22Rv1 (cell line): ENCODE data around the gene ACOT4.
"Not testable (repeated sequence)": the region's sequence is repeated elsewhere in the genome, so short reads cannot be mapped to it uniquely, and the experiment has no call there.

ENCODE experiments used
- H3K27ac ChIP-seq: fragments of 450-650 bp; 2 replicates; pipeline ENCODE4 v1.5.1; 2017
- CTCF ChIP-seq: fragments of 450-650 bp; IDR thresholded peaks from 2 replicates; pipeline ENCODE4 v1.5.1; 2017; ENCODE audit warnings: mild to moderate bottlenecking
- ZFX ChIP-seq: fragments of 450-650 bp; IDR thresholded peaks from 2 replicates; pipeline ENCODE4 v1.6.1; 2017; ENCODE audit warnings: antibody characterized with exemption, borderline replicate concordance

ACOT4 gene

DNA sequence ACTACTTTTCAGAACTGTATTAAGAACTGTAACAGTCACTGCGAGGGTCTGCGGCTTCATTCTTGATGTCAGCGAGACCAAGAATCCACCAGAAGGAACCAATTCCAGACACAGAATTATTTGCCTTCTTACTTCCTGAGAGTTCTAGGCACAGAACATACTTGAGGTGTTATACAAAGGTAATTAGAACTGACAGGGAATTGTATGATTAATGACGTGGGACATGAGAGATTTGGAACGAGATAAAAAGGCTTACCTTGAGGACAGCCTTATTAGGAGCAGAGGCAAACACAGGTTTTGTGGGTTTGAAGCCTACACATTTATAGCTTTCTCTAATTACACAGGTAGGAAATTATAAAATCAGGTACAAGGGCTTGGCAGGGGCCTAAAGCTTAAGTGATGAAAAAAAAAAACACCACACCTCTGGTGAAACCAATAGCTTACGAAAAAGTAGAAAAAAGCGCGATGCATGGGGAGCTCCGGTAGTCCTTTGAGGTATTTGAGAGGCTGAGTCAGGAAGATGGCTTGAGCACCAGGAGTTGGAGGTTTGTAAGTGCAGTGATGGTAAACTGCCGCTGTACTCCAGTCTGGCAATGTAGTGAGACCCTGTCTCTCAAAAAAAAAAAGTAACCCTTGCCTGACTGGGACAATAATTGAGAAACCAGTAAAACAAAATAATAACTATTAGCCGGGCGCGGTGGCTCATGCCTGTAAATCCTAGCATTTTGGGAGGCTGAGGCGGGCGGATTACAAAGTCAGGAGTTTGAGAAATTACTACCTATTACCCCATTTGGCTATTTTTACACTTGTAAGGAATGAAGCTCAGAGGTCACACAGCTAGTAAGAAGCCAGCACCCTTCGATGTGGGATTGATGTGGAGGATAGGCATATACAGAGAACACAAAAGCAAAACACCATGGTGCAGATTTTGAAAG is 23.5 kb upstream of the ACOT4 start:
- peak overlapping the region; percentile 84 for H3K27ac ChIP-seq
- no peak for TF ChIP-seq ZFX

DNA sequence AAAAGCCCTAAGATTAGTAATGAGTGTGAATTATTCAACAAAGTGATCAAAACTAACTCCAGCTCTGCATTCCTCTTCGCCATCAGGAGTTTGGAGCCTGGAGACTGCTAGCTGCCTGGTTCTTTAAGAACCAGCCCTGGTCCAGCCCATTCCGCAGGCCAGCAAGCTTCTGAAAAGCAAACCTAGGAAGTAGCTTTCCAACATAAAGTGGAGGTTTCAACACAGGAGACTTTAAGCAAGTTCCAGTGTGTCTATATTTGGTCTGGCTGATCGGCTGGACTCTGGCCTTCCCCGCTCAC is 22.8 kb upstream of the ACOT4 start:
- peak overlapping the region; percentile 84 for H3K27ac ChIP-seq

- TF ChIP-seq CTCF: peak; percentile 1; the same call in 1 of the 2 replicates
- peak within 1 kb of the TSS; percentile 84 for H3K27ac ChIP-seq
These were observed 22.3 kb upstream of the ACOT4 start, which contains the start of gene ACOT2 for GRCh38 chr14:73569185-73569958. Gene ACOT2 (plus strand): TSS chr14:73569213. CDS start chr14:73569241, 28 bp downstream.

DNA sequence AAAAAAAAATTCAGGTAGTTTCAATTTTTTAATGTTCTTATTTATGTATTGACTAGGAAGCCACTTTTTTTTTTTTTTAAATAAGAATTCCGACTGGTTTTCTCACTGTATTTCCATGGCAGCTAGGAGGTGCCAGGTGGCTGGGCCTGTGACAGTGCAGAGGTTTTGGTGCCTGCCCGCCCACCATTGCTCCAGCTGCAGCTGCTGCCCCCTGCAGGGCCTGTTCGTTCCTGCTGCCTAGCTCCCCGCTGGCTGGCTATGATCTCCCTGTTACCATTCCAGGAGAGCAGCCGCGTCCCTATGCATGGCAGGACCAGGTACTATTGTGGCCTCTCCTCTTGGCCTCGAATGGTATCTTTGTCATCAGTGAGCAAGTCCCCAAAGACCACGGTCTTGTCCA is 20.8 kb upstream of the ACOT4 start:
- H3K27ac ChIP-seq: not testable (repeated sequence)
- TF ChIP-seq CTCF: peak; percentile 81

GRCh38 chr14:73573034-73573433 is 18.6 kb upstream of the ACOT4 start:
- H3K27ac ChIP-seq: not testable (repeated sequence)

- not testable (repeated sequence) for H3K27ac ChIP-seq
These were observed 17.9 kb upstream of the ACOT4 start for GRCh38 chr14:73573740-73574139.

DNA sequence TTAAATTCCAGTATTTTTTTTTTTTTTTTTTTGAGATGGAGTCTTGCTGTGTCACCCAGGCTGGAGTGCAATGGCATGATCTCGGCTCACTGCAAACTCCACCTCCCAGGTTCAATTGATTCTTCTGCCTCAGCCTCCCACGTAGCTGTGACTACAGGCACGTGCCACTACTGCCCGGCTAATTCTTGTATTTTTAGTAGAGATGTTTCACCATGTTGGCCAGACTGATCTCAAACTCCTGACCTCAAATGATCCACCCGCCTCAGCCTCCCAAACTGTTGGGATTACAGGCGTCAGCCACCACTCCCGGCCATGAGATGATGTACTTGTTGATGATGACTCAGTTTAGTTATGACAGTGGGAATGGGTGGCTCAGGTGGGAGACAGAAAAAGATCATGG is 17.4 kb upstream of the ACOT4 start:
- H3K27ac ChIP-seq: not testable (repeated sequence)

DNA sequence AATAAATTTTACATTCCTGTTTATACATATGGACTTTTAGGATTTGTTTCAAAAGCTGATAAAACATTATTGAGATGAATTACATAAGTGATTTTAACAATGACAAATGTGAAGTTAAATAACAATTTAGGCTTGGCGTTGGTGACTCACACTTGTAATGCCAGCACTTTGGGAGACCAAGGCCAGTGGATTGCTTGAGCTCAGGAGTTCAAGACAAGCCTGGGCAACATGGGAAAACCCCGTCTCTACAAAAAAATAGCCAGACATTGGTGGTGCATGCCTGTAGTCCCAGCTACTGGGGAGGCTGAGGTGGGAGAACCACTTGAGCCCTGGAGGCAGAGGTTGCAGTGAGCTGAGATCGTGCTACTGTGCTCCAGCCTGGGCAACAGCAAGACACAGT is 15.3 kb upstream of the ACOT4 start:
- H3K27ac ChIP-seq: no peak overlapping the region
- no peak for TF ChIP-seq ZFX

GRCh38 chr14:73577214-73577613 is 14.5 kb upstream of the ACOT4 start:
- not testable (repeated sequence) for H3K27ac ChIP-seq

GRCh38 chr14:73582102-73582979 is 9.3 kb upstream of the ACOT4 start:
- H3K27ac ChIP-seq: not testable (repeated sequence)

DNA sequence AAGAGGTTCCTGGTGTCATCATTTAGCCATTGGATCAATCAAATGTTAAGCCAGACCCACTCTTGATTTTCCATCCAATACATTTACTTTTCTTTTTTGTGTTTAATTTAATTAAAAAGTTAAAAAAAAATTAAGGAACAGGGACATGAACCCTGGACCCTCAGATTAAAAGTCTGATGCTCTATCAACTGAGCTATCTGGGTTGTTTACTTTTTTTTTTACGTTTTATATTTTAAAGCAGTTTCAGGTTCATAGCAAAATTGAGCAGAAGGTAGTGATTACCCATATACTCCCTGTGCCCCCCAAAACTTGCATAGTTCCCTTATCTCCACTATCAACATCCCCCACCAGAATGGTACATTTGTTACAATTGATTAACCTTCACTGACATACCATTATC is 3.0 kb upstream of the ACOT4 start:
- H3K27ac ChIP-seq: no peak overlapping the region
- no peak for TF ChIP-seq ZFX
- TF ChIP-seq CTCF: no peak
